K562 (cell line): Measurements from ENCODE around the gene UBR1. TPM values are rescaled to one million over a fixed set of nuclear protein-coding genes. Genes with fewer than 3 reads are reported as not detected.

Experiments used
- ATAC-seq: fragments of 200-7000 bp; cut with Tn5 transposase; 3 replicates; pipeline ENCODE4 v1.9.1; 2020; ENCODE audit warnings: moderate library complexity
- BruUV-seq: library from RNA; stranded (reverse); fragments of 400-500 nt; replicated peaks from 2 replicates; lab custom pipeline; 2021; lab: Mats Ljungman, UMichigan
- CTCF ChIA-PET: fragments of 300-600 bp; formaldehyde crosslinking; extraction: SDS; loops from one replicate; lab custom pipeline; 2021; ENCODE audit warnings: low intra/inter-chr PET ratio; lab: Yijun Ruan, JAX
- POLR2A ChIA-PET: fragments of 300-600, 350-650 bp; sonication (Branson Sonifier 250); formaldehyde crosslinking; extraction: SDS; loops from one replicate; lab custom pipeline; 2021; ENCODE audit warnings: antibody characterized with exemption, inconsistent platforms; lab: Yijun Ruan, JAX
- DNase-seq, 4 experiments: peaks; one replicate each; pipeline versions ENCODE4 v3.0.0 to v3.0.0-alpha.2; 2011 to 2018; ENCODE audit warnings: low spot score in 3 of 4, mixed read lengths in 3 of 4; ENCODE audit errors: extremely low read depth in 1 of 4
- FAIRE-seq: peaks from 2 replicates; lab custom pipeline; 2011; peaks lifted over from hg19 to GRCh38; lab: Jason Lieb, UNC
- H2AFZ ChIP-seq: 2 replicates; pipeline ENCODE4 v1.6.0; 2011; ENCODE audit warnings: low read depth, low read length, control low read depth, inconsistent platforms
- H3K27ac ChIP-seq: fragments of 200-600 bp; 3 replicates; pipeline ENCODE4 v1.8.0; 2011; ENCODE audit warnings: low read depth, mild to moderate bottlenecking, control low read depth, inconsistent platforms, low read length, moderate library complexity, mixed read lengths; ENCODE audit errors: extremely low read depth
- H3K27me3 ChIP-seq, 2 experiments: fragments of 300-600 bp in 1 of 2; 2 replicates in 1 of 2; 3 replicates in 1 of 2; pipeline versions ENCODE4 v1.6.0 to v1.8.0; 2011; ENCODE audit warnings: inconsistent platforms in 2 of 2, low read length in 2 of 2, mild to moderate bottlenecking in 1 of 2, mixed read lengths in 1 of 2, moderate library complexity in 1 of 2; ENCODE audit not compliant: control insufficient read depth in 2 of 2, insufficient read depth in 2 of 2
- H3K36me3 ChIP-seq: fragments of 300-600 bp; 3 replicates; pipeline ENCODE4 v1.8.0; 2011; ENCODE audit warnings: mild to moderate bottlenecking, low read length, inconsistent platforms; ENCODE audit not compliant: control insufficient read depth, insufficient read depth
- H3K4me1 ChIP-seq, 2 experiments: fragments of 200-600 bp in 1 of 2; replicated peaks in 1 of 2; 2 replicates in 1 of 2; 3 replicates in 1 of 2; pipeline versions ENCODE4 v1.5.1 to v1.8.0; 2011; ENCODE audit warnings: inconsistent platforms in 2 of 2, low read length in 2 of 2, mild to moderate bottlenecking in 1 of 2, mixed read lengths in 1 of 2, moderate library complexity in 1 of 2; ENCODE audit not compliant: control insufficient read depth in 2 of 2, insufficient read depth in 2 of 2
- H3K4me2 ChIP-seq: 2 replicates; pipeline ENCODE4 v1.6.1; 2011; ENCODE audit warnings: low read length, control low read depth, inconsistent platforms, mixed read lengths; ENCODE audit not compliant: insufficient read depth
- H3K4me3 ChIP-seq: fragments of 200-600 bp; sonication (generic), shearing (Covaris generic); 2 replicates; pipeline ENCODE4 v1.5.1; 2016; ENCODE audit warnings: control low read depth, inconsistent platforms
- H3K79me2 ChIP-seq: fragments of 200-600 bp; 3 replicates; pipeline ENCODE4 v1.8.0; 2011; ENCODE audit warnings: low read length, inconsistent platforms; ENCODE audit not compliant: control insufficient read depth, insufficient read depth
- H3K9ac ChIP-seq, 2 experiments: 2 replicates each; pipeline versions ENCODE4 v1.6.0 to v1.6.1; 2011; ENCODE audit warnings: low read depth in 2 of 2, low read length in 2 of 2, control low read depth in 1 of 2, inconsistent platforms in 1 of 2, mild to moderate bottlenecking in 1 of 2, mixed read lengths in 1 of 2; ENCODE audit not compliant: insufficient read depth in 1 of 2
- H3K9me1 ChIP-seq: one replicate; pipeline ENCODE4 v1.6.0; 2011; ENCODE audit warnings: inconsistent platforms, mild to moderate bottlenecking, low read length, moderate library complexity; ENCODE audit not compliant: control insufficient read depth, insufficient read depth
- H3K9me3 ChIP-seq: replicated peaks from 2 replicates; pipeline ENCODE4 v1.5.1; 2011; ENCODE audit warnings: low read depth, low read length, inconsistent platforms; ENCODE audit not compliant: control insufficient read depth, insufficient read depth
- H4K20me1 ChIP-seq: replicated peaks from 2 replicates; pipeline ENCODE4 v1.6.1; 2011; ENCODE audit warnings: low read length, inconsistent platforms, mixed read lengths; ENCODE audit not compliant: control insufficient read depth, insufficient read depth
- MNT ChIP-seq, 2 experiments: fragments of 450-650 bp; conservative IDR thresholded peaks; 2 replicates each; pipeline ENCODE4 v1.6.1; 2017; ENCODE audit warnings: mild to moderate bottlenecking in 2 of 2, moderate library complexity in 2 of 2
- PCBP1 ChIP-seq: fragments of 200-400 bp; formaldehyde crosslinking; IDR thresholded peaks from 2 replicates; pipeline ENCODE4 v1.6.1; 2018; ENCODE audit warnings: mild to moderate bottlenecking, low read depth, low read length; ENCODE audit not compliant: poor library complexity, severe bottlenecking
- WGBS: fragments of 100-300 bp; shearing (Covaris generic); methylation state at CpG from one replicate; pipeline ENCODE4 v1.1.6; 2016; ENCODE audit warnings: low coverage, mixed read lengths; ENCODE audit not compliant: insufficient coverage; ENCODE audit errors: missing lambda C conversion rate; 5-methylcytosine and 5-hydroxymethylcytosine counted together
- in situ Hi-C: fragments of 300-500 bp; cut with MboI; formaldehyde crosslinking; loops from 4 replicates; pipeline ENCODE4 v1.15.0; 2018; ENCODE audit warnings: inconsistent platforms, mixed read lengths
- intact Hi-C: fragments of 100-400 bp; cut with micrococcal nuclease; formaldehyde crosslinking; loops from 2 replicates; pipeline ENCODE4 v1.14.2; 2022
- polyA plus RNA-seq, 8 experiments: library from polyadenylated mRNA; depleted of rRNA in 4 of 8; stranded (reverse) in 5 of 8; unstranded in 3 of 8; fragments of >200 nt; fragmentation: Nextera tagmentation in 2 of 8; fragmentation: Illumina TruSeq in 1 of 8; extraction: Ambion mirVana in 2 of 8; extraction: Trizol in 1 of 8; gene quantifications; 2 replicates each; pipeline versions ENCODE4 v1.2.1 to v1.2.3, GENCODE V29; 2011 to 2014; ENCODE audit warnings: inconsistent platforms in 1 of 8, missing spikeins in 1 of 8
- total RNA-seq, 7 experiments: library from RNA; depleted of rRNA in 6 of 7; stranded (reverse); fragments of >200 nt in 6 of 7; fragmentation: Illumina TruSeq in 2 of 7; extraction: Trizol in 2 of 7; gene quantifications; 2 replicates each; pipeline versions ENCODE4 v1.2.1 to v1.2.3, GENCODE V29; 2011 to 2021; ENCODE audit warnings: low replicate concordance in 1 of 7

UBR1 gene
- total and polyA plus RNA-seq, 9 of the 15 experiments (the other 6 are each of a cell fraction or from before 2014, with no cell fraction given) = 5.8 to 30.7 (median 15.3) TPM

- peaks cover 5 to 11% of the 10 kb centered on the region in 2 experiments for H3K4me1 ChIP-seq
- POLR2A ChIA-PET = interaction anchor here (0.6 kb wide), 1 partner anchor 10 kb away, joined by 4 read pairs; no protein-coding TSS in a partner anchor
- H3K27ac ChIP-seq = peak overlapping the region; percentile 52; the same call in 1 of the 3 replicates
- H2AFZ ChIP-seq = no peak overlapping the region
- H3K9ac ChIP-seq = peak overlapping the region in 1 of 2 experiments; percentile 63; a peak in 2 of 4 replicates
- DNase-seq = no peak
- intact Hi-C loops = loop anchor here (5.0 kb wide), 1 partner anchor 42 kb away; no protein-coding TSS in a partner anchor
- BruUV-seq = TSS peak; percentile 69
- H3K27me3 ChIP-seq = no peaks in the 10 kb centered on the region
- CTCF ChIA-PET = no interaction called here
- no peaks in the 10 kb centered on the region for H3K9me1 ChIP-seq
- no peaks in the 10 kb centered on the region; the same call in 1 of the 2 replicates for H4K20me1 ChIP-seq
- FAIRE-seq = no peak
- no peaks in the 10 kb centered on the region for H3K36me3 ChIP-seq
- no peak for ATAC-seq
- no peaks in the 10 kb centered on the region for H3K9me3 ChIP-seq
- in situ Hi-C loops = no loop called here
- H3K4me3 ChIP-seq = peak overlapping the region; percentile 78
- TF ChIP-seq PCBP1 (no peak), MNT (conservative IDR thresholded peaks at IDR 0.05) (0 out of 4 replicates have a peak, but pooled peaks of 1 of the 2 experiments have one; percentile 25)
- WGBS = 0% methylated on average over 2 of the region's 2 CpGs
- peaks cover 47% of the 10 kb centered on the region for H3K79me2 ChIP-seq
- peak overlapping the region; percentile 94 for H3K4me2 ChIP-seq
These were observed 186.5 kb downstream of the UBR1 start for GRCh38 chr15:42919308-42919707.
